Fibroblast of the aortic adventitia (primary cell): Measurements from ENCODE around the gene IL33. TPM values are rescaled to one million over a fixed set of nuclear protein-coding genes. Genes with fewer than 3 reads are reported as not detected.

Source experiments
- DNase-seq: peaks from one replicate; pipeline ENCODE4 v3.0.0-alpha.2; 2010; ENCODE audit warnings: low read depth
- H3K4me3 ChIP-seq: 2 replicates; pipeline ENCODE4 v1.5.1; 2011; ENCODE audit warnings: low read depth, mild to moderate bottlenecking, control low read depth, low read length, moderate library complexity
- total RNA-seq: library from RNA; depleted of rRNA; stranded (reverse); fragments of >200 nt; gene quantifications from 2 replicates; pipeline ENCODE4 v1.2.3, GENCODE V29; 2012; ENCODE audit warnings: low replicate concordance
- TF ChIP-seq, protein P1 (sequence below): IDR thresholded peaks from 2 replicates; pipeline ENCODE4 v1.5.1; 2011; ENCODE audit warnings: mild to moderate bottlenecking, low read length, control low read depth, inconsistent platforms; ENCODE audit not compliant: insufficient read depth

Gene IL33
- total RNA-seq, 1 donor = 215 TPM

- no peak overlapping the region for H3K4me3 ChIP-seq
- no peak for DNase-seq
- TF ChIP-seq, protein P1, sequence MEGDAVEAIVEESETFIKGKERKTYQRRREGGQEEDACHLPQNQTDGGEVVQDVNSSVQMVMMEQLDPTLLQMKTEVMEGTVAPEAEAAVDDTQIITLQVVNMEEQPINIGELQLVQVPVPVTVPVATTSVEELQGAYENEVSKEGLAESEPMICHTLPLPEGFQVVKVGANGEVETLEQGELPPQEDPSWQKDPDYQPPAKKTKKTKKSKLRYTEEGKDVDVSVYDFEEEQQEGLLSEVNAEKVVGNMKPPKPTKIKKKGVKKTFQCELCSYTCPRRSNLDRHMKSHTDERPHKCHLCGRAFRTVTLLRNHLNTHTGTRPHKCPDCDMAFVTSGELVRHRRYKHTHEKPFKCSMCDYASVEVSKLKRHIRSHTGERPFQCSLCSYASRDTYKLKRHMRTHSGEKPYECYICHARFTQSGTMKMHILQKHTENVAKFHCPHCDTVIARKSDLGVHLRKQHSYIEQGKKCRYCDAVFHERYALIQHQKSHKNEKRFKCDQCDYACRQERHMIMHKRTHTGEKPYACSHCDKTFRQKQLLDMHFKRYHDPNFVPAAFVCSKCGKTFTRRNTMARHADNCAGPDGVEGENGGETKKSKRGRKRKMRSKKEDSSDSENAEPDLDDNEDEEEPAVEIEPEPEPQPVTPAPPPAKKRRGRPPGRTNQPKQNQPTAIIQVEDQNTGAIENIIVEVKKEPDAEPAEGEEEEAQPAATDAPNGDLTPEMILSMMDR = no peak
Measured at GRCh38 chr9:6271508-6272228, 56.1 kb downstream of the IL33 start.

DNA sequence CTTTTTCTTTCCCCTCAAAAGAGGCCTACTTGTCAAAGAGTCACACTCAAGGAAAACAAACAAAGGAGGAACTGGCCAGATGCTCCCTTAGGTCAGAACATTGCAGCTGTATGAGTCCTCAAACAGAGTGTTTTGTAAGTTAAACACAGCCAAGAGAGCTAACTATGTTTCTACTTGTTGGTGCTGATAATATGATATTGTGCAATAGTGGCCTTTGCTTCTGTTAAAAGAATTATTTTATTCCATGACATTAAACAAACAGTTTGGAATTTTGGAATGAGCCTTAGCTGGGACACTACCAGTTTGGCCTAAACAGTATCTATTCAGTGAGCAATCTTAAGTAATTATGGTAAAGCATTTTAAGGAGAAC is 56.6 kb downstream of the IL33 start:
- DNase-seq = peak; percentile 98
- no peak overlapping the region for H3K4me3 ChIP-seq
- TF ChIP-seq, protein P1 = no peak

- DNase-seq = no peak
- TF ChIP-seq, protein P1 = no peak
- H3K4me3 ChIP-seq = no peak overlapping the region
Measured at GRCh38 chr9:6277417-6277816, 61.8 kb downstream of the IL33 start.

DNA sequence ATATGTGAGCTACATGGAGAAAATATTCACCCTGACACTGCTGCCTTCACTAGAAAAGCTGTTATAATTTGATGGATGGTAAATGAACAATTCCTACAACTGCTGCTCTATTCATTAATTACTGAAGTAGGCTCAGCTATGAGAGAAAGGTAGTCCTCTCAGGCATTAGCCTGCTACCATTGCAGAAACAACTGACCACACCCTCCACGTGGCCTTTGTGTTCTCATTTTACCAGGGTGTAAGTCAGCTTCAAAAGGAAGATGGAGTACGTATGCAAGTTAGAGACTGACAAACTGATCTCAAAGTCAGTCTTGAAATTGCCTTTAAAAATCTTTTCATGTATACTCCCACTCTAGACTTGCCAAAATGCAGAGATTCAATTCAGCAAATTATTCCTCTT is 86.3 kb downstream of the IL33 start:
- DNase-seq = no peak
- TF ChIP-seq, protein P1 = no peak
- H3K4me3 ChIP-seq = no peak overlapping the region

DNA sequence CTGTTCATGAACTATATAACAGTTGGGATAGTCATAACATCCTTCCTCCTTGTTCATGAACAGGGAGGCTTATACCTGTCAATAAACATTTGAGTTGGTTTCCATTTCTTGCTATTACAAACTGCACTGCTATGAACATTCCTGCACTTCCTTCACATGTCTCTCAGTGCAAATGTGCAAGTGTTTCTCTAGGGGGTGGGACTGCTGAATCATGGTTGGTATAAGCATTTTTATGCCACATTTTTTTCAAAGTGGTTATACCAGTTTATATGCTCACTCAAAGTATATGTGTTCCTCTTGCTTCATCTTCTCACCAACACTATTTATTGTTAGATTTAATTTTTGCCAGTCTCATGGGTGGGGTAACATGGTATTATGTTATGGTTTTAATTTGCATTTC is 86.8 kb downstream of the IL33 start:
- peak; percentile 24 for DNase-seq
- TF ChIP-seq, protein P1 = no peak
- no peak overlapping the region for H3K4me3 ChIP-seq

- TF ChIP-seq, protein P1 = no peak
- H3K4me3 ChIP-seq = no peak overlapping the region
- no peak for DNase-seq
Measured at GRCh38 chr9:6304232-6304631, 88.6 kb downstream of the IL33 start.
